Ureter (tissue), 1 donor: Measurements from ENCODE around the gene TNRC18. TPM values are rescaled to one million over a fixed set of nuclear protein-coding genes. Genes with fewer than 3 reads are reported as not detected.
"Not testable (repeated sequence)": the region's sequence is repeated elsewhere in the genome, so short reads cannot be mapped to it uniquely, and the experiment has no call there.

Experiments used
- DNase-seq: peaks from one replicate; pipeline ENCODE4 v3.0.0-alpha.2; 2020; ENCODE audit warnings: low spot score
- total RNA-seq: library from RNA; stranded (reverse); gene quantifications from one replicate; pipeline ENCODE4 v1.2.4, GENCODE V29; 2023
- donor health status: DM: yes; HTN: yes; CAD: no.

TNRC18 gene
- total RNA-seq, 1 donor from 2014 or later: 118 TPM

- not testable (repeated sequence) for DNase-seq
Measured at GRCh38 chr7:5274985-5275431, 148.6 kb downstream of the TNRC18 start.

- DNase-seq: no peak
Measured at GRCh38 chr7:5274441-5274840, 149.2 kb downstream of the TNRC18 start.

GRCh38 chr7:5273831-5274405, 149.7 kb downstream of the TNRC18 start:
- not testable (repeated sequence) for DNase-seq

GRCh38 chr7:5270788-5271187, 152.8 kb downstream of the TNRC18 start:
- no peak for DNase-seq

GRCh38 chr7:5269992-5270657, 153.5 kb downstream of the TNRC18 start:
- DNase-seq: not testable (repeated sequence)

GRCh38 chr7:5267829-5268228, 155.8 kb downstream of the TNRC18 start:
- DNase-seq: not testable (repeated sequence)

GRCh38 chr7:5266191-5267028, 157.2 kb downstream of the TNRC18 start:
- no peak for DNase-seq

GRCh38 chr7:5265320-5266190, 158.1 kb downstream of the TNRC18 start:
- no peak for DNase-seq

- not testable (repeated sequence) for DNase-seq
Measured at GRCh38 chr7:5263066-5263465, 160.6 kb downstream of the TNRC18 start.

- DNase-seq: not testable (repeated sequence)
Measured at GRCh38 chr7:5260530-5261068, 163.0 kb downstream of the TNRC18 start.

Other genes with a start within 250 kb of the TNRC18 start
- gene WIPI2, start 233.6 kb downstream of the TNRC18 start, total RNA-seq: 47.5 TPM
- gene SLC29A4, start 140.9 kb downstream of the TNRC18 start, total RNA-seq: 3.7 TPM
- gene FBXL18, start 90.0 kb upstream of the TNRC18 start, total RNA-seq: 12.5 TPM
- 5,244 TPM for gene ACTB, start 106.8 kb upstream of the TNRC18 start, total RNA-seq
- gene FSCN1, start 169.0 kb upstream of the TNRC18 start, total RNA-seq: 30.1 TPM